Esophagus muscularis mucosa (tissue), 4 donors: ENCODE results near the gene IL21R. TPM values are rescaled to one million over a fixed set of nuclear protein-coding genes. Genes with fewer than 3 reads are reported as not detected.

Experiments
- DNase-seq: peaks from one replicate; pipeline ENCODE4 v3.0.0-alpha.2; 2017; ENCODE audit errors: extremely low spot score
- H3K27ac ChIP-seq, 4 donors: fragments of 200-600 bp; sonication (generic); replicated peaks in 1 of 4; 1 replicate in 3 of 4; 2 replicates in 1 of 4; pipeline ENCODE4 v1.5.1; 2016 to 2019; ENCODE audit warnings: mild to moderate bottlenecking in 1 of 4
- H3K27me3 ChIP-seq, 4 donors: fragments of 200-600 bp; sonication (generic); one replicate each; pipeline versions ENCODE4 v1.5.1 to v1.6.0; 2016 to 2019
- H3K36me3 ChIP-seq, 4 donors: fragments of 200-600 bp; sonication (generic); one replicate each; pipeline ENCODE4 v1.5.1; 2016 to 2019
- H3K4me1 ChIP-seq, 4 donors: fragments of 200-600 bp; sonication (generic); one replicate each; pipeline ENCODE4 v1.5.1; 2016 to 2019
- H3K4me3 ChIP-seq, 4 donors: fragments of 200-600 bp; sonication (generic); 1 replicate in 2 of 4; 2 replicates in 2 of 4; pipeline ENCODE4 v1.5.1; 2016 to 2019; ENCODE audit warnings: mild to moderate bottlenecking in 4 of 4, moderate library complexity in 1 of 4
- H3K9me3 ChIP-seq, 4 donors: fragments of 200-600 bp; sonication (generic); 1 replicate in 3 of 4; 2 replicates in 1 of 4; pipeline ENCODE4 v1.5.1; 2016 to 2019
- CTCF ChIP-seq, 3 experiments: fragments of 200-600 bp in 2 of 3; fragments of 450-650 bp in 1 of 3; sonication (generic) in 2 of 3; IDR thresholded peaks; one replicate each; pipeline ENCODE4 v1.5.1; 2017 to 2019; ENCODE audit warnings: antibody characterized with exemption in 3 of 3, mild to moderate bottlenecking in 2 of 3, moderate library complexity in 1 of 3
- EP300 ChIP-seq: sonication (generic); formaldehyde crosslinking; IDR thresholded peaks from one replicate; pipeline ENCODE4 v1.6.1; 2017; ENCODE audit warnings: antibody characterized with exemption
- POLR2A ChIP-seq: fragments of 450-650 bp; IDR thresholded peaks from one replicate; pipeline ENCODE4 v1.6.1; 2017; ENCODE audit warnings: antibody characterized with exemption, moderate library complexity, mild to moderate bottlenecking, low read depth
- POLR2AphosphoS5 ChIP-seq, 2 donors: sonication (generic); formaldehyde crosslinking; IDR thresholded peaks; one replicate each; pipeline ENCODE4 v1.6.1; 2017; ENCODE audit warnings: antibody characterized with exemption in 2 of 2
- WGBS: methylation state at CpG from one replicate; pipeline ENCODE4 v1.1.5; 2018; 5-methylcytosine and 5-hydroxymethylcytosine counted together
- intact Hi-C: fragments of 100-400 bp; cut with DNase I; formaldehyde crosslinking; loops from one replicate; pipeline ENCODE4 v1.15.1; 2023
- total RNA-seq, 4 donors: library from RNA; depleted of rRNA; stranded (reverse); fragments of >200 nt; gene quantifications; one replicate each; pipeline versions ENCODE4 v1.1.0 to v1.2.1, GENCODE V29; 2016

IL21R gene
- total RNA-seq, 4 donors from 2014 or later: under 0.01 to 0.50 (median 0.17) TPM; not detected in 1

GRCh38 chr16:27444015-27444414, 42.0 kb downstream of the IL21R start:
- Histone ChIP-seq H3K27ac (no peak overlapping the region), H3K36me3 (no peaks in the 10 kb centered on the region), H3K4me1 (no peaks in the 10 kb centered on the region), H3K4me3 (no peak overlapping the region), H3K27me3 (peaks cover 0 to 40% (median 4%) of the 10 kb centered on the region in 4 donors), H3K9me3 (peaks cover 0 to 20% (median 15%) of the 10 kb centered on the region in 4 donors)
- WGBS: 50% methylated on average over 2 of the region's 2 CpGs
- intact Hi-C loops: no loop called here
- TF ChIP-seq EP300 (no peak), POLR2A (no peak), CTCF (IDR thresholded peaks at IDR 0.05) (no peak), POLR2AphosphoS5 (IDR thresholded peaks at IDR 0.05) (no peak)
- no peak for DNase-seq

DNA sequence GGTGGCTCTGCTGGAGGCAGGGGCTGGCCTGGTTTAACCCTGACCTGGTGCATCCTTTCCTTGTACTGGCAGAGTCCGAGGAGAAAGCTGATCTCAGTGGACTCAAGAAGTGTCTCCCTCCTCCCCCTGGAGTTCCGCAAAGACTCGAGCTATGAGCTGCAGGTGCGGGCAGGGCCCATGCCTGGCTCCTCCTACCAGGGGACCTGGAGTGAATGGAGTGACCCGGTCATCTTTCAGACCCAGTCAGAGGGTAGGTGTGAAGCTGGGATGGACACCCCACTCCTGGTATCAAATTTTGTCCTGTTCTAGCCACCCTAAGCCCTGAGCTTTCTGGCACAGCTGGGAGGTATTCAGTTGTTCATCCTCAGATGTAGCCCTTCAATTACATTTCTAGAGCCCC, 42.5 kb downstream of the IL21R start:
- DNase-seq: no peak
- TF ChIP-seq CTCF (IDR thresholded peaks at IDR 0.05) (no peak), EP300 (no peak), POLR2AphosphoS5 (IDR thresholded peaks at IDR 0.05) (no peak), POLR2A (no peak)
- Histone ChIP-seq H3K4me3 (no peak overlapping the region), H3K27me3 (peaks cover 0 to 44% (median 4%) of the 10 kb centered on the region in 4 donors), H3K27ac (no peak overlapping the region), H3K4me1 (peaks cover 0 to under 1% (median 0%) of the 10 kb centered on the region in 4 donors), H3K36me3 (no peaks in the 10 kb centered on the region), H3K9me3 (peaks cover 0 to 20% (median 15%) of the 10 kb centered on the region in 4 donors)
- intact Hi-C loops: no loop called here
- WGBS: 98% methylated on average over 3 of the region's 5 CpGs

- H3K9me3 ChIP-seq: peaks cover 0 to 20% (median 15%) of the 10 kb centered on the region in 4 donors
- no peak overlapping the region for H3K4me3 ChIP-seq
- 93% methylated on average over 8 of the region's 12 CpGs for WGBS
- TF ChIP-seq EP300: no peak
- no peak for TF ChIP-seq POLR2A
- no peak for TF ChIP-seq POLR2AphosphoS5 (IDR thresholded peaks at IDR 0.05)
- no peak for TF ChIP-seq CTCF (IDR thresholded peaks at IDR 0.05)
- H3K27ac ChIP-seq: no peak overlapping the region
- H3K36me3 ChIP-seq: no peaks in the 10 kb centered on the region
- H3K4me1 ChIP-seq: peaks cover 0 to 8% (median 3%) of the 10 kb centered on the region in 4 donors
- DNase-seq: no peak
- intact Hi-C loops: no loop called here
- H3K27me3 ChIP-seq: peaks cover 0 to 53% (median 7%) of the 10 kb centered on the region in 4 donors
Measured at GRCh38 chr16:27445502-27446175, 43.7 kb downstream of the IL21R start.

DNA sequence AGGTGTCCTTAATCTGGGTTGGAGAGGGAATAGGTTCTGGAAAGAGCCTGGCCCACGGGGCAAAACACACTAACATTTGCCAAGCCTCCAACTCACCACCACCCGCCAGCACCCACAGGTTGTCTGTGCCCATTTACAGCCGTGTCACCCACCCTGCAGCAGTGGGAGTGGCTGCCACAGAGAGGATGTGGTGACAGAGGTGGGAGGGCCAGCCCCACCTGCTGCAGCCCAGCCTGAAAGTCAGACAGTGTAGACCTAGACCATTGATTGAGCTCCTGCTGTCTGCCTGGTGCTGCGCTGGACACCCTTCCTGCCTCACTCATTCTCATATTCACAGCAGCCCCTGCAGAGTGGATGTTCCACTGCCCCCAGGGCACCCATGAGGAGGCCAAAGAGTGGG, 44.7 kb downstream of the IL21R start:
- 82% methylated on average over 3 of the region's 4 CpGs for WGBS
- no peaks in the 10 kb centered on the region for H3K36me3 ChIP-seq
- intact Hi-C loops: no loop called here
- H3K27me3 ChIP-seq: peaks cover 0 to 53% (median 8%) of the 10 kb centered on the region in 4 donors
- H3K4me1 ChIP-seq: peaks cover 0 to 8% (median 3%) of the 10 kb centered on the region in 4 donors
- H3K27ac ChIP-seq: no peak overlapping the region
- H3K9me3 ChIP-seq: peaks cover 0 to 20% (median 15%) of the 10 kb centered on the region in 4 donors
- TF ChIP-seq POLR2A: no peak
- no peak for TF ChIP-seq CTCF (IDR thresholded peaks at IDR 0.05)
- TF ChIP-seq POLR2AphosphoS5 (IDR thresholded peaks at IDR 0.05): no peak
- no peak for TF ChIP-seq EP300
- H3K4me3 ChIP-seq: no peak overlapping the region
- no peak for DNase-seq
